ENCODE measurements around the gene SCAMP2.

DNA sequence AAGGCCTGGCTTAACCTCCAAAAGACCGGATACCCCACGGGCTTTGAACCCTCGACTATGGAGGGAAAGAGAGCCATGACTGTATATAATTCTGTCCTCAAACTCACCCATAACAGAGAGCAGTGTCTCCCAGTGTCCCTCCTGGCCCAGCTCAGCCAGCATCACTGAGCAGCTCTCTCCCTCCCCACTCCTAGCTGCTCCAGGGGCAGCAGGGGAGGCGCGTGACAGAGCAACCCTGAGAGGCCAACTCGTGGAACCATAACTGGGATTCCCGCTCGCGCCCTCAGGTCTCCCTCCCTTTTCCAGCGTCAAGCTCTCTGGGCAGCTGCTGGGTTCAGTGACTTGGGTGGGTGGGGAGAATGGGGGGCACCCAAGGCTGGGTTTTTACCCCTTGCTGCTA, 47.3 kb downstream of the SCAMP2 start:
- TF ChIP-seq, protein P1, sequence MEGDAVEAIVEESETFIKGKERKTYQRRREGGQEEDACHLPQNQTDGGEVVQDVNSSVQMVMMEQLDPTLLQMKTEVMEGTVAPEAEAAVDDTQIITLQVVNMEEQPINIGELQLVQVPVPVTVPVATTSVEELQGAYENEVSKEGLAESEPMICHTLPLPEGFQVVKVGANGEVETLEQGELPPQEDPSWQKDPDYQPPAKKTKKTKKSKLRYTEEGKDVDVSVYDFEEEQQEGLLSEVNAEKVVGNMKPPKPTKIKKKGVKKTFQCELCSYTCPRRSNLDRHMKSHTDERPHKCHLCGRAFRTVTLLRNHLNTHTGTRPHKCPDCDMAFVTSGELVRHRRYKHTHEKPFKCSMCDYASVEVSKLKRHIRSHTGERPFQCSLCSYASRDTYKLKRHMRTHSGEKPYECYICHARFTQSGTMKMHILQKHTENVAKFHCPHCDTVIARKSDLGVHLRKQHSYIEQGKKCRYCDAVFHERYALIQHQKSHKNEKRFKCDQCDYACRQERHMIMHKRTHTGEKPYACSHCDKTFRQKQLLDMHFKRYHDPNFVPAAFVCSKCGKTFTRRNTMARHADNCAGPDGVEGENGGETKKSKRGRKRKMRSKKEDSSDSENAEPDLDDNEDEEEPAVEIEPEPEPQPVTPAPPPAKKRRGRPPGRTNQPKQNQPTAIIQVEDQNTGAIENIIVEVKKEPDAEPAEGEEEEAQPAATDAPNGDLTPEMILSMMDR (conservative IDR thresholded peaks at IDR 0.05), result no peak
- no peak for TF ChIP-seq ZFX (IDR thresholded peaks at IDR 0.05)
